Uterus (tissue), 4 donors: ENCODE data around the gene NUP188. TPM values are rescaled to one million over a fixed set of nuclear protein-coding genes. Genes with fewer than 3 reads are reported as not detected.

Experiments
- DNase-seq, 2 donors: peaks; one replicate each; pipeline ENCODE4 v3.0.0-alpha.2; 2019 to 2020
- H3K27ac ChIP-seq, 2 donors: fragments of 200-600 bp; sonication (generic); 1 replicate in 1 of 2; 2 replicates in 1 of 2; pipeline ENCODE4 v1.5.1; 2016 to 2018
- H3K27me3 ChIP-seq, 2 donors: fragments of 200-600 bp; sonication (generic); one replicate each; pipeline ENCODE4 v1.5.1; 2018 to 2019; ENCODE audit warnings: control low read depth in 1 of 2
- H3K36me3 ChIP-seq, 2 donors: fragments of 200-600 bp; sonication (generic); one replicate each; pipeline ENCODE4 v1.5.1; 2019; ENCODE audit warnings: control low read depth in 1 of 2
- H3K4me1 ChIP-seq, 2 donors: fragments of 200-600 bp; sonication (generic); one replicate each; pipeline ENCODE4 v1.5.1; 2018 to 2019; ENCODE audit warnings: control low read depth in 1 of 2
- H3K4me3 ChIP-seq, 2 donors: fragments of 200-600 bp; sonication (generic); 1 replicate in 1 of 2; 2 replicates in 1 of 2; pipeline ENCODE4 v1.5.1; 2018 to 2019; ENCODE audit warnings: mild to moderate bottlenecking in 1 of 2
- H3K9me3 ChIP-seq, 2 donors: fragments of 200-600 bp; sonication (generic); one replicate each; pipeline ENCODE4 v1.5.1; 2019; ENCODE audit warnings: control low read depth in 1 of 2
- POLR2A ChIP-seq, 2 donors: fragments of 450-650 bp; IDR thresholded peaks; one replicate each; pipeline ENCODE4 v1.6.1; 2016; ENCODE audit warnings: antibody characterized with exemption in 2 of 2, mild to moderate bottlenecking in 1 of 2, moderate library complexity in 1 of 2
- intact Hi-C: fragments of 100-400 bp; cut with DNase I; formaldehyde crosslinking; loops from one replicate; pipeline ENCODE4 v1.15.1; 2023; ENCODE audit warnings: low total_unique reads
- total RNA-seq, 4 donors: library from RNA; depleted of rRNA in 3 of 4; stranded (reverse); fragments of >200 nt in 3 of 4; gene quantifications; one replicate each; pipeline versions ENCODE4 v1.1.0 to v1.2.4, GENCODE V29; 2014 to 2023
- TF ChIP-seq, protein P1 (sequence below), 4 experiments: fragments of 200-600 bp in 2 of 4; fragments of 450-650 bp in 2 of 4; sonication (generic) in 2 of 4; IDR thresholded peaks; one replicate each; pipeline ENCODE4 v1.5.1; 2016 to 2019; ENCODE audit warnings: antibody characterized with exemption in 4 of 4, mild to moderate bottlenecking in 2 of 4, moderate library complexity in 1 of 4
- donor health status: DM: yes; HTN: yes; CAD: no.

NUP188 gene
- total RNA-seq, 4 donors from 2014 or later, result 21.5 to 75.4 (median 36.9) TPM

DNA sequence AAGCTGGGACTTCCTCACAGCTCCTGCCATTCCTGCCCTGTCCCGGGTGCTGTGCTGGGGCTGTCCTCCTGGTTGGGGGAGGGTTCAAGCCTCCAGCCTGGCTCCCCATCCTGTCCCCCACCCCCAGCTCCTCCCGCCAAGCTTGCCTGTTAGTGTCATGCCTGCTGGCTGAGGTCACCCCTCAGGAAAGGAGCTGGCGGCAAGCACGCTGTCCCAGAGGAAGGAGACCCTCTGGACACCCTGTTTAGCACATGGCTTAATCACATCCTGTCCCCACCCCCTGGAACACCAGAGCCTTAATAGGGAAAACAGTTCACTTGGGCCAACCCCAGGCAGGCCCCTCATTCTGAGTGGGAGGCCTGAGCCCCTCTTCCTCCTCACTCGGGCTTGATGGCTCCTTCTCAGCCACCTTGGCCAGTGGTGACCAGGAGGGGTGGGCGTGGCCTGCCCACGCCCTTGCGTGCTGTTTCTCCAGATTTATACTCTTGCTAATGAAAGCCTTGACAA, 35.9 kb upstream of the NUP188 start:
- TF ChIP-seq, protein P1, sequence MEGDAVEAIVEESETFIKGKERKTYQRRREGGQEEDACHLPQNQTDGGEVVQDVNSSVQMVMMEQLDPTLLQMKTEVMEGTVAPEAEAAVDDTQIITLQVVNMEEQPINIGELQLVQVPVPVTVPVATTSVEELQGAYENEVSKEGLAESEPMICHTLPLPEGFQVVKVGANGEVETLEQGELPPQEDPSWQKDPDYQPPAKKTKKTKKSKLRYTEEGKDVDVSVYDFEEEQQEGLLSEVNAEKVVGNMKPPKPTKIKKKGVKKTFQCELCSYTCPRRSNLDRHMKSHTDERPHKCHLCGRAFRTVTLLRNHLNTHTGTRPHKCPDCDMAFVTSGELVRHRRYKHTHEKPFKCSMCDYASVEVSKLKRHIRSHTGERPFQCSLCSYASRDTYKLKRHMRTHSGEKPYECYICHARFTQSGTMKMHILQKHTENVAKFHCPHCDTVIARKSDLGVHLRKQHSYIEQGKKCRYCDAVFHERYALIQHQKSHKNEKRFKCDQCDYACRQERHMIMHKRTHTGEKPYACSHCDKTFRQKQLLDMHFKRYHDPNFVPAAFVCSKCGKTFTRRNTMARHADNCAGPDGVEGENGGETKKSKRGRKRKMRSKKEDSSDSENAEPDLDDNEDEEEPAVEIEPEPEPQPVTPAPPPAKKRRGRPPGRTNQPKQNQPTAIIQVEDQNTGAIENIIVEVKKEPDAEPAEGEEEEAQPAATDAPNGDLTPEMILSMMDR (IDR thresholded peaks at IDR 0.05), result no peak
- no peak for TF ChIP-seq POLR2A (IDR thresholded peaks at IDR 0.05)
- peak in 1 of 2 donors; percentile 64 for DNase-seq
- H3K4me1 ChIP-seq, result peaks cover 0 to 52% of the 10 kb centered on the region in 2 donors

DNA sequence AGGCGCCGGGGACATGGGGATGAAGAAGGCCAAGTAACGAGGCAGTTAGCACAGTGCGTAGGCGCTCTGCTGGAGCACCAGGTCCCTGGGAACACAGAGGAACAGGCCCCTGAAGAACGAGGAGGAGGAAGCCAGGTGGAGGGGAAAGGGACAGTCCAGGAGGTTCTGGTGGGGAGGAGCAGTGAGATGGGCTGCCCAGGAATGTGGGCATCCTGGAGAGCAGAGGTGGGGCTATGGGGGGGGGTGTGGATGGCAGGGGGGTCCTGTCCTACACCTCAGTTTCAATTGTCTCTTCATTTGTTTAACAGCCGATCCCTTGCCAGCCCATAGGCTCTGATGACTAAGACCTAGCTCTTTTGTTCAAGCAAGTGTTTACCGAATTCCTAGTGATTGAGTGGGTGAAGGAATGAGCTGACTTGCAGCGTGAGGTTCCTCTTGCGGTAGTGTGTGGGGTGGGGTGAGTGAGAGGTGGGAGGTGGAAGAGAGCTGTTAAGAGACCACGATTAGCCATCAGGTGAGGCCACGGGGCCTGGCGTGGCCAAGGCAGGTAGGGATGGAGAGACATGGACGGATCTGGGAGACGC, 35.1 kb upstream of the NUP188 start:
- Histone ChIP-seq H3K27me3 (no peaks in the 10 kb centered on the region), H3K36me3 (no peaks in the 10 kb centered on the region), H3K9me3 (no peaks in the 10 kb centered on the region), H3K4me3 (no peak overlapping the region), H3K4me1 (peaks cover 0 to 54% of the 10 kb centered on the region in 2 donors), H3K27ac (peak overlapping the region; percentile 58 to 81)
- no peak for TF ChIP-seq POLR2A (IDR thresholded peaks at IDR 0.05)
- TF ChIP-seq, protein P1 (IDR thresholded peaks at IDR 0.05), result no peak
- DNase-seq, result no peak
- intact Hi-C loops, result no loop called here

More for the DNA sequence above, 35.9 kb upstream of the NUP188 start:
- Histone ChIP-seq H3K4me3 (no peak overlapping the region), H3K9me3 (no peaks in the 10 kb centered on the region), H3K27ac (peak overlapping the region; percentile 58 to 81), H3K27me3 (no peaks in the 10 kb centered on the region), H3K36me3 (no peaks in the 10 kb centered on the region)
- intact Hi-C loops, result no loop called here

DNA sequence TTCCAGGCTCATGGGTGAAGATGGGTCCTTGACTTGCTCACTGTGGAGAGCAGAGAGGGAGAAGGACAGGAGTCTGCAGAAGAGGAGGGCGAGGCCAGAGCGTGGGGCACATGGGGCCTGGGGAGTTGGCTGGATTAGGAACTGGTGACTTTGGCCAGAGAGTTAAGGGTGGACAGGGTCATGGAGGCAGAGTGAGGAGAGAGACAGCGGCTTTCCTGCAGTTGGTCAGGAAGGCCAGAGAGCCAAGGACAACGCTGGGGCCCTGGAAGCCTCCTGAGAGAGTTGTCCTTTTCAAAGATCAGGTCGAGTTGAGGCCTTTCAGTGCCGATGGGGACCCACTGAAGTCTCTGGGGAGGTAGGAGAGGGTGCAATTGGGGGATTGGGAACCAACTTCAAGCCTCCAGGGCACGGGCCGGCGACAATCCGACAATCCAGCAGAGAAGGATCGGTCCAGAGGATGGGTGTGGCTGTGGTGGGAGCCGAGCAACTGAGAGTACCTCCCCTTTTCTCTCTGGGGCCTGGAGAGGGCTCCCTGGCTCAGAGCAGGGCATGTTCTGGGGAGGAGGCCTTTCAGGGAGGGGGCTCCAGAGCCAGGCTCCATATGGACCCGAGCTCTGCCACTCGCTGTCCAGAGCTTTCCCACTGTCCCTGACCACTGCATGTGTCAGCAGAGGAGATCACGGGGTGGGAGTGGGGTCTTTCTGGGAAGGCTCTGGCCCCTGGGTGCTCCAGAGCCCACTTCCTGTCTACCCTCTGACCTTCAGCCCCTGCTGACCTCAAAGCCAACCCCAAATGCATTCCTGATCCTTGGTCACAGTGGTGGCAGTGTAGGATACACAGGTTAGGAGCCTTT, 34.2 kb upstream of the NUP188 start:
- peak overlapping the region; percentile 58 to 81 for H3K27ac ChIP-seq
- H3K4me1 ChIP-seq, result peaks cover 0 to 54% of the 10 kb centered on the region in 2 donors
- TF ChIP-seq POLR2A (IDR thresholded peaks at IDR 0.05), result no peak
- TF ChIP-seq, protein P1 (IDR thresholded peaks at IDR 0.05), result no peak
- DNase-seq, result no peak
- no peaks in the 10 kb centered on the region for H3K9me3 ChIP-seq
- no peaks in the 10 kb centered on the region for H3K27me3 ChIP-seq
- H3K4me3 ChIP-seq, result no peak overlapping the region
- no peaks in the 10 kb centered on the region for H3K36me3 ChIP-seq
- intact Hi-C loops, result no loop called here

DNA sequence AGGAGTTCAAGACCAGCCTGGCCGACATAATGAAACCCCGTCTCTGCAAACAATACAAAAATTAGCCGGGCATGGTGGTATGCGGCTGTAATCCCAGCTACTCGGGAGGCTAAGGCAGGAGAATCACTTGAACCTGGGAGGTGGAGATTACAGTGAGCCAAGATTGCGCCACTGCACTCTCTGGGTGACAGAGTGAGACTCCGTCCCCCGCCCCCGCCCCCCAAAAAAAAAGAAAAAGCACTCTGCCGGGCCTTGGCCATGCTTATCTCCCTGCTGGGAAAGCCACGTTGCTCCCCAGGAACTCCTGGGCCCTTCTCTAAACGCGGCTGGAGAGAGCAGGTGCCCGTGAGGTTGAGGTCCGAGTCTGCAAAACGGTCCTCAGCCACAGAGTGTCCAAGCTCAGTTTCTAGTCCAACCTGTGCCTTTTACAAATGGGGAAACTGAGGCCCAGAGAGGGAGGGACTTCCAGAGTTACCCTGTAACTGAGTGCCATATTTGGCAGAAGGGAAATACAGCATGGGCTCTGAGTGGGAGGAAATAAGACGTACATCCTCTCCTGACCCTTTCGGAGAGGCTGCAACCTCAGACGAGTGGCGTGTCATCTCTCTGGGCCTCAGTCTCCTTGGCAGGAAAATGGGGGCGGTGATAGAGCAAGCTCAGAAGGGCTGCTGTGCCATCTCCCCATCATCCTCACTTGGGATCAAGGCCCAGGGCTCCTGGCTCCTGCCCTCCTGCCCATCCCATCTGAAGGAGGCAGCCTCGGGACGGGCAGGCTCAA, 33.3 kb upstream of the NUP188 start:
- Histone ChIP-seq H3K9me3 (no peaks in the 10 kb centered on the region), H3K4me3 (no peak overlapping the region), H3K4me1 (peaks cover 2 to 53% of the 10 kb centered on the region in 2 donors), H3K36me3 (no peaks in the 10 kb centered on the region), H3K27me3 (no peaks in the 10 kb centered on the region), H3K27ac (peak overlapping the region; percentile 58 to 81)
- intact Hi-C loops, result no loop called here
- TF ChIP-seq, protein P1 (IDR thresholded peaks at IDR 0.05), result no peak
- no peak for TF ChIP-seq POLR2A (IDR thresholded peaks at IDR 0.05)
- no peak for DNase-seq
